GM12874 (cell line): Measurements from ENCODE around the gene MIER3.

Experiments used
- CTCF ChIP-seq: IDR thresholded peaks from 2 replicates; pipeline ENCODE4 v1.5.1; 2011; ENCODE audit warnings: low read depth, mild to moderate bottlenecking, control low read depth, low read length, moderate library complexity; ENCODE audit not compliant: insufficient read depth

MIER3 gene

GRCh38 chr5:56974241-56974640, 22.3 kb upstream of the MIER3 start:
- no peak for TF ChIP-seq CTCF

- TF ChIP-seq CTCF = no peak
Measured at GRCh38 chr5:56973473-56973872, 21.6 kb upstream of the MIER3 start.

- TF ChIP-seq CTCF = no peak
Measured at GRCh38 chr5:56971275-56971674, 19.4 kb upstream of the MIER3 start.

- TF ChIP-seq CTCF = no peak
Measured at GRCh38 chr5:56964173-56964572, 12.2 kb upstream of the MIER3 start.

GRCh38 chr5:56963246-56963645, 11.3 kb upstream of the MIER3 start:
- TF ChIP-seq CTCF = no peak

GRCh38 chr5:56962286-56962685, 10.4 kb upstream of the MIER3 start:
- TF ChIP-seq CTCF = no peak

- TF ChIP-seq CTCF = no peak
Measured at GRCh38 chr5:56961746-56962145, 9.8 kb upstream of the MIER3 start.

GRCh38 chr5:56959326-56959725, 7.4 kb upstream of the MIER3 start:
- TF ChIP-seq CTCF = no peak
